HepG2 (cell line): ENCODE data around the gene ACVRL1. TPM values are rescaled to one million over a fixed set of nuclear protein-coding genes. Genes with fewer than 3 reads are reported as not detected.

Experiments
- ATAC-seq: fragments of 200-7000 bp; cut with Tn5 transposase; 3 replicates; pipeline ENCODE4 v1.9.1; 2020; ENCODE audit warnings: mild to moderate bottlenecking, moderate library complexity
- BruUV-seq: library from RNA; stranded (reverse); fragments of 400-500 nt; replicated peaks from 2 replicates; lab custom pipeline; 2021; lab: Mats Ljungman, UMichigan
- CTCF ChIA-PET: fragments of 300-600 bp; formaldehyde crosslinking; extraction: SDS; loops from one replicate; lab custom pipeline; 2021; ENCODE audit warnings: low total read pairs, inconsistent platforms, low intra/inter-chr PET ratio; lab: Yijun Ruan, JAX
- POLR2A ChIA-PET: fragments of 350-600 bp; sonication (Branson Sonifier 250); formaldehyde crosslinking; loops from one replicate; lab custom pipeline; 2020; ENCODE audit warnings: antibody characterized with exemption, inconsistent platforms; lab: Yijun Ruan, JAX
- DNase-seq: peaks from one replicate; pipeline ENCODE4 v3.0.0-alpha.2; 2015; ENCODE audit warnings: low spot score
- FAIRE-seq: peaks from 3 replicates; lab custom pipeline; 2011; peaks lifted over from hg19 to GRCh38; lab: Jason Lieb, UNC
- H2AFZ ChIP-seq: one replicate; pipeline ENCODE4 v1.6.1; 2011; ENCODE audit warnings: low read length, inconsistent platforms
- H3K27ac ChIP-seq: fragments of 300-600 bp; 3 replicates; pipeline ENCODE4 v1.8.0; 2011; ENCODE audit warnings: mixed run types, mild to moderate bottlenecking, mixed read lengths, low read length, inconsistent platforms; ENCODE audit not compliant: insufficient read depth; ENCODE audit errors: extremely low read length
- H3K27me3 ChIP-seq, 2 experiments: fragments of 200-600 bp in 1 of 2; 2 replicates in 1 of 2; 3 replicates in 1 of 2; pipeline versions ENCODE4 v1.6.0 to v1.8.0; 2011; ENCODE audit warnings: low read length in 2 of 2, mild to moderate bottlenecking in 2 of 2, moderate library complexity in 2 of 2, inconsistent platforms in 1 of 2; ENCODE audit not compliant: insufficient read depth in 2 of 2, control insufficient read depth in 1 of 2
- H3K36me3 ChIP-seq, 2 experiments: fragments of 200-600 bp in 1 of 2; replicated peaks in 1 of 2; 2 replicates in 1 of 2; 3 replicates in 1 of 2; pipeline versions ENCODE4 v1.5.1 to v1.8.0; 2011; ENCODE audit warnings: low read length in 2 of 2, inconsistent platforms in 1 of 2; ENCODE audit not compliant: insufficient read depth in 2 of 2, control insufficient read depth in 1 of 2
- H3K4me1 ChIP-seq: 2 replicates; pipeline ENCODE4 v1.5.1; 2012; ENCODE audit warnings: low read length, inconsistent platforms; ENCODE audit not compliant: insufficient read depth
- H3K4me2 ChIP-seq: 2 replicates; pipeline ENCODE4 v1.6.0; 2011; ENCODE audit warnings: low read depth, low read length, inconsistent platforms
- H3K4me3 ChIP-seq, 3 experiments: fragments of 200-600 bp in 1 of 3; sonication (generic), shearing (Covaris generic) in 1 of 3; replicated peaks in 1 of 3; 2 replicates each; pipeline ENCODE4 v1.5.1; 2011 to 2016; ENCODE audit warnings: low read length in 3 of 3, inconsistent platforms in 2 of 3, low read depth in 2 of 3, mild to moderate bottlenecking in 2 of 3, control low read depth in 1 of 3, mixed read lengths in 1 of 3; ENCODE audit not compliant: insufficient read depth in 1 of 3
- H3K79me2 ChIP-seq: one replicate; pipeline ENCODE4 v1.6.1; 2011; ENCODE audit warnings: low read length, inconsistent platforms; ENCODE audit not compliant: insufficient read depth
- H3K9ac ChIP-seq: 2 replicates; pipeline ENCODE4 v1.6.0; 2011; ENCODE audit warnings: mild to moderate bottlenecking, low read depth, low read length, inconsistent platforms; ENCODE audit not compliant: insufficient read depth
- H3K9me3 ChIP-seq: 2 replicates; pipeline ENCODE4 v1.5.1; 2012; ENCODE audit warnings: mild to moderate bottlenecking, low read length
- H4K20me1 ChIP-seq: 2 replicates; pipeline ENCODE4 v1.6.0; 2011; ENCODE audit warnings: inconsistent platforms, mild to moderate bottlenecking, low read length, moderate library complexity; ENCODE audit not compliant: insufficient read depth
- ARID4A ChIP-seq: sonication (generic); formaldehyde crosslinking; IDR thresholded peaks from 2 replicates; pipeline ENCODE4 v1.5.0; 2020; ENCODE audit warnings: mild to moderate bottlenecking, missing genetic modification reagents, borderline replicate concordance
- ASH2L ChIP-seq: fragments of 300-600, 200-600 bp; sonication (generic); IDR thresholded peaks from 2 replicates; pipeline ENCODE4 v1.7.0; 2017; ENCODE audit warnings: low read depth, mild to moderate bottlenecking, moderate library complexity, mixed read lengths, low read length; ENCODE audit not compliant: insufficient read length
- FOXP1 ChIP-seq, 2 experiments: fragments of 450-650 bp in 1 of 2; IDR thresholded peaks; 2 replicates each; pipeline ENCODE4 v1.6.1; 2017 to 2018; ENCODE audit warnings: antibody characterized with exemption in 1 of 2
- KMT2A ChIP-seq: sonication (generic); formaldehyde crosslinking; IDR thresholded peaks from 2 replicates; pipeline ENCODE4 v1.4.0; 2020; ENCODE audit warnings: missing genetic modification reagents
- NFAT5 ChIP-seq: sonication (generic); formaldehyde crosslinking; IDR thresholded peaks from 2 replicates; pipeline ENCODE4 v1.4.0; 2020; ENCODE audit warnings: missing genetic modification reagents
- SIN3B ChIP-seq: fragments of 150-350 bp; IDR thresholded peaks from 2 replicates; pipeline ENCODE4 v1.6.1; 2014; ENCODE audit warnings: low read length
- ZBTB4 ChIP-seq: sonication (generic); formaldehyde crosslinking; IDR thresholded peaks from 2 replicates; pipeline ENCODE4 v1.4.0; 2020; ENCODE audit warnings: missing genetic modification reagents, mild to moderate bottlenecking, borderline replicate concordance
- ZNF143 ChIP-seq: sonication (generic); formaldehyde crosslinking; IDR thresholded peaks from 2 replicates; pipeline ENCODE4 v1.4.0; 2020; ENCODE audit warnings: missing genetic modification reagents
- WGBS: methylation state at CpG from one replicate; pipeline ENCODE4 v1.1.6; 2017; ENCODE audit warnings: low lambda C conversion rate; 5-methylcytosine and 5-hydroxymethylcytosine counted together
- in situ Hi-C: cut with HindIII; loops from 2 replicates; pipeline ENCODE4 v1.10.0; 2017; ENCODE audit warnings: low pct_unique_long_range_greater_than_20kb; ENCODE audit not compliant: extremely low pct_ligation_motif_present
- intact Hi-C: fragments of 100-400 bp; cut with micrococcal nuclease; formaldehyde crosslinking; loops from one replicate; pipeline ENCODE4 v1.10.0; 2022; ENCODE audit not compliant: unreplicated experiment
- polyA plus RNA-seq, 8 experiments: library from polyadenylated mRNA; depleted of rRNA in 3 of 8; stranded (reverse) in 7 of 8; unstranded in 1 of 8; fragments of >200 nt; fragmentation: Illumina TruSeq in 4 of 8; extraction: Trizol in 4 of 8; gene quantifications; 2 replicates each; pipeline versions ENCODE4 v1.2.1 to v1.2.3, GENCODE V29; 2011 to 2016; ENCODE audit warnings: low read depth in 4 of 8, missing spikeins in 1 of 8, mixed read lengths in 1 of 8; ENCODE audit not compliant: insufficient read depth in 1 of 8
- total RNA-seq, 5 experiments: library from RNA; depleted of rRNA; stranded (reverse); fragments of >200 nt; fragmentation: Illumina TruSeq; extraction: Trizol; gene quantifications; 2 replicates each; pipeline ENCODE4 v1.2.3, GENCODE V29; 2016; ENCODE audit warnings: low read depth in 1 of 5

Gene ACVRL1
- total and polyA plus RNA-seq, 2 of the 13 experiments (the other 11 are each of a cell fraction or from before 2014, with no cell fraction given): not detected

- ChIA-PET POLR2A (no interaction called here), CTCF (no interaction called here)
- ATAC-seq (no peak), DNase-seq (no peak), FAIRE-seq (no peak)
- BruUV-seq: no TSS peak
- TF ChIP-seq SIN3B (no peak), NFAT5 (CRISPR knock-in tag) (no peak), ASH2L (no peak), ZNF143 (CRISPR knock-in tag) (no peak), ZBTB4 (no peak), KMT2A (CRISPR knock-in tag) (no peak), ARID4A (no peak), FOXP1 (IDR thresholded peaks at IDR 0.05) (0 out of 2 replicates have a peak, but pooled peaks have one; percentile 15), FOXP1 (CRISPR knock-in tag; IDR thresholded peaks at IDR 0.05) (no peak)
- Histone ChIP-seq H3K4me3 (no peak overlapping the region), H3K36me3 (no peaks in the 10 kb centered on the region), H3K79me2 (no peaks in the 10 kb centered on the region), H2AFZ (no peak overlapping the region), H3K9me3 (no peaks in the 10 kb centered on the region), H3K9ac (no peak overlapping the region), H3K4me1 (peaks cover 32% of the 10 kb centered on the region), H4K20me1 (no peaks in the 10 kb centered on the region), H3K27me3 (peaks cover 0 to 2% of the 10 kb centered on the region in 2 experiments; a peak in 1 of 5 replicates), H3K27ac (no peak overlapping the region), H3K4me2 (no peak overlapping the region; the same call in 1 of the 2 replicates)
- intact Hi-C loops: no loop called here
- 48% methylated on average over 4 of the region's 4 CpGs for WGBS
- in situ Hi-C loops: no loop called here
Observed at GRCh38 chr12:51883998-51884675, 23.2 kb upstream of the ACVRL1 start.
